Left cardiac atrium (tissue), 4 donors: ENCODE measurements around the gene CACNA2D3. TPM values are rescaled to one million over a fixed set of nuclear protein-coding genes. Genes with fewer than 3 reads are reported as not detected.

ENCODE experiments used
- ATAC-seq, 2 donors: fragments of 200-7000 bp; cut with Tn5 transposase; one replicate each; pipeline ENCODE4 v1.9.1; 2020; ENCODE audit warnings: mild to moderate bottlenecking in 2 of 2, moderate library complexity in 2 of 2
- DNase-seq: peaks from one replicate; pipeline ENCODE4 v3.0.0-alpha.2; 2020
- intact Hi-C, 2 donors: fragments of 100-400 bp; cut with DNase I; formaldehyde crosslinking; loops; one replicate each; pipeline versions ENCODE4 v1.14.1 to v1.15.1; 2022 to 2023
- total RNA-seq, 2 donors: library from RNA; stranded (reverse); fragmentation: NEBNext Ultra II Directional; extraction: Animal tissue kit (Norgen Biotek cat#: 25700); gene quantifications; one replicate each; pipeline ENCODE4 v1.2.1, GENCODE V29; 2021
- donor health status: DM: no; HTN: yes; CAD: no.
- donor health status: DM: no; HTN: yes; CAD: no; lungs with severe emphysema.
- donor health status: DM: yes; HTN: yes; CAD: no.
- donor health status: Dilated cardiomyopathy.

The CACNA2D3 gene
- total RNA-seq, 2 donors from 2014 or later, result 17.3 to 24.2 TPM

DNA sequence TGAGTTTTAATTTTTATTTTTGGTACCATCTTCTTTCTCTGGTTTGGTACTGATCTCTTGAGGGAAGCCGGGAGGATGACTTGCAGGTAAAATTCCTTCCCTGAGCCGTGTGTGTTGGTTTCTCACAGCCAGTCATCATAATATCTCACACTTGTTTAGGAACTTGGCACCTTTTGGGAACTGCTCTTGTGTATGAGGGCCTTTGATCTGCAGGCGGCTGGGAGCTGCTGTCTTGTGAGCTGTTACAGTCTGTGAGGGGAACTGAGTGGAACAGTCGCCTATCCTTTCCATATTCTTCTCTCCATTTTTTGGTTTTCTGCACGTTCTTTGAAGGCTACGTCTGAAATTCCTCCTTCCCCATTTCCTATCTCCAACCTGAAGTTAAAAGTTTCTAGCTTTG lies 75.2 kb downstream of the CACNA2D3 start:
- ATAC-seq, result peak; percentile 62 to 76

DNA sequence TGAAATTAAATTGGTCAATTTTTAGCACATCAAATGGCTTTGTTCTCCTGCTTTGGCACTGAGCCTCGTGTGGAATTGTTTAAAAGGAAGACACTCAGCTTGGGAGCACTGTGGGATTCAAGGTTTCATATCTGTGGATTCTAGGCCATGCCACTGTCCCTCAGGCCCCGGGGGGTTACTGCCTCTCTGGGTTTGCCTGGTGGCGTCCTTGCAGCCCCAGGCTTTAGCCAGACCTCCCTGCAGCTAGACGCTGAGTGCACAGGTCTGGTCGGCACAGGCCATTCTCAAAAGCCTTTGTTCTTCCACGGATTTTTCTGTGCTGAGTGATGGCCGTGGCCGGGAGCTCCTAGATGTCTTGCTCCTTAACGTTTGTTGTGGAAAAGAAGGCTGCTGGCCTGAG lies 76.2 kb downstream of the CACNA2D3 start:
- ATAC-seq, result no peak
- intact Hi-C loops, result no loop called here
- DNase-seq, result no peak

More for the DNA sequence above, 75.2 kb downstream of the CACNA2D3 start:
- DNase-seq, result peak; percentile 29
- intact Hi-C loops, result no loop called here

DNA sequence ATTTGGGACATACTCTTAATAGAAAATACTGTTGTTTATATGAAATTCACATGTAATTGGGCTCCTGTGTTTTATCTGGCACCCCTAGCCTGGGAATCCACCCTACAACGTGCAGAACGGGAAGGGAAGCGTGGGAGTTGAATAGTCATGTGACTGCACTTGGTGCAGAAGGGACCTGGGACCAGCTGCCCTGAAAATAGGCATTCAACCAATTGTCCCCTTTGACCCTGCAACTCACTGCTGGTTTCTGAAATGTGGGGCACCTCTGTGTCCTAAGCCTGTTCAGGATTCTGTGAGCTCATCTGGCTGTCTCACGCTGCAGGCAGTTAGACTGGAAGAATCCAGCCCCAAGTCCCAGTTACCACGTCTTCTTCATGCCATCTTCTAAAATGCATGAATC lies 79.7 kb downstream of the CACNA2D3 start:
- no peak for DNase-seq
- no peak for ATAC-seq
- intact Hi-C loops, result no loop called here

DNA sequence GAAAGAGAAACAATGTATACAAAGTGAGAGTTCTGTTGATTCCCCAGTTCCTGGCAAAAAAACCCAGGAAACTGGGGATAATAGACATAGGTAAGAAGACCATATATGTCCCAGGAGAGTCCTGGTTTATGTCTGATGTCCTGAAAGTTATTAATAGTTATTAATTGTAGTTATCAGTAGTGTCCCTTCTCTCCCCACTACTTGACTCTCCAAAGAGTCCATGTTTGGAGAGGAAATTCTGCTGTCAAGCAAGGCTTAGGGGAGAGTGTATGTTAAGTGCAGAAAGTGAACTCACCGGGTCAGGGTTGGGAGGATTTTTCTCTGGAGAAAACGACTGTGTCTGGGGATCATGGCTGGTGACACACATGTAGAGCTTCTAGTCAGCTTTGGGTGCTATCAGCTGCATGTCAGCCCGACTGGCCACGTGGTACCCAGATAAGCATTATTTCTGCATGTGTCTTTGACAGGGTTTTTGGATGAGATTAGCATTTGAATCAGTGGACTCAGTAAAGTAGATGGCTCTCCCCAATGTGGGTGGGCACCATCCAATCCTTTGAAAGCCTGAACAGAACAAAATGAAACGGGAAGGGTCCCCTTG lies 80.4 kb downstream of the CACNA2D3 start:
- DNase-seq, result no peak
- ATAC-seq, result peak; percentile 45 to 58
- intact Hi-C loops, result no loop called here

DNA sequence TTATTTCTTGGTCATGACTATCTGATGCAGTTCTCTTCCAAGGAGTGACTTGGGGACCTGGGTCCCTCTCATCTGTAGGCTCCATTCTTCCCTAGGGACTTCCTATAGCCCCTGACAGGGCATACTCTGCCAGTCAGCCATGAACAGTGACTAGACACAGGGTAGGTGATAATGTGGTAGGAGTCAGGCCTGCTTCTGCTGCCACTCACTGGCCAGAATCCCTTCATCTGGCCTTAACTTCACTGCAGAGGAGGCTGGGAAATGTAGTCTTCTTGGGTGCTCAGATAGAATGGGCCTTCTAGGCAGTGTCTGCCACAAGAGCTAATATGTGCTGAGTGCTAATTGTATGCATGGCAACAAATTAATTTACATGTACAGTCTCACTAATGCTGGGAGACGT lies 84.5 kb downstream of the CACNA2D3 start:
- intact Hi-C loops, result no loop called here
- ATAC-seq (peak in 1 of 2 donors; percentile 61), DNase-seq (no peak)

DNA sequence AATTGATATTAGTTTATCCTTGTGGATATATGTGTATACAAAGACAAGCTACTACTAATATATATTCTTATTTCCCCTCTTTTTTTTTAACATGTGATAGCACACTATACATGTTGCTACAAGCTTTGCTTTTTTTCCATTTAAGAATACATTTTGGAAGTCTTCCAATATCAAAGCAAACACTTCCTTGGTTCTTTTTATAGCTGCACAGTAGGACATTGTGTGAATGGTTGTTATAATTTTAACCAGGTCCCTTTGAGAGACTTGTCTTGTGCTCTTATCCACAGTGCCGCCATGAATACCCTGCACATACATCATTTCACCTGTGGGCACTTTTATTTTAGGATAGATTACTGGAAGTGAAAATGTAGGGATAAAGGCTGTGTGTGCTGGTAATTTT lies 88.7 kb downstream of the CACNA2D3 start:
- peak in 1 of 2 donors; percentile 21 for ATAC-seq
- intact Hi-C loops, result loop anchor here in 1 of 2 donors (5.0 kb wide), 1 partner anchor 146 kb away; no protein-coding TSS in a partner anchor

DNA sequence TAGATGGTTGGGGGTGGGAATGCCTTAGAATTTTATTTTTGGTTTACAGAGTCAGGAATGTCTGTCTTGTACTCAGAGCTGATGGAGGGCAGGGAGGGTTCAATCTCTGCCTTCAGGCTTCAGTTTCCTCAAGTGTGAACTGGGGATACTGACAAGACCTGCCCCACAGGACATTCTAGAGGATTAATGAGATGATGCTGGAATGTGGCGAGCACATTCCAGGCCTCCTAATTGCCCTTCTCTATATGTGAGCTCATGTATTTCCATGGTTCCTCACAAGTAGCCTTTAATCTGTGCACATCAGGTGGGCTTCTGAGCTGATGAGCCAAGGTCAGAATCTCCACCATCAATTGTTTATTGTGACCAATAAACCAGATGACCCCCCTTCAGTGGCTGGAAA lies 90.4 kb downstream of the CACNA2D3 start:
- intact Hi-C loops, result loop anchor here in 1 of 2 donors (5.0 kb wide), 1 partner anchor 145 kb away; no protein-coding TSS in a partner anchor
- DNase-seq (no peak), ATAC-seq (no peak)

More for the DNA sequence above, 88.7 kb downstream of the CACNA2D3 start:
- no peak for DNase-seq

DNA sequence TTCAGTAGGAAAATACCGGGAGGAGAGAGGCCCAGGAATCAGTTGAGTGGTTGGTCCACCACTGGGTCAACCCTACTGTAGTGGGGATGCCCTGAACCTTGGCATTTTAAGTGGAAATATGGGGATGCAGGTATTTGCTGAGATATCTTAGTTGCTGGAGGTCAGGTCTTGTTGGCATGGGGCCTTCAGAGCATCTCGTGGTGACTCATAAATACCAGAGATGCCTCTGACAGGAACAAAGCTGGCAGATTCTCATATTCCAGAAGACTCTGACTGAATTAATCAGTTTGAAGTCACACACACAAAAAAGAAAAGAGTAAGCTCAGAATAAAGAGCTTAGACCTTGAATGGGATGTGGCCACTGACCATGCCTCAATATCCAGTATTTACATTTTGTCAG lies 91.6 kb downstream of the CACNA2D3 start:
- DNase-seq (peak; percentile 39), ATAC-seq (peak; percentile 19 to 84)
- intact Hi-C loops, result loop anchor here in 1 of 2 donors (5.0 kb wide), 1 partner anchor 143 kb away; no protein-coding TSS in a partner anchor

DNA sequence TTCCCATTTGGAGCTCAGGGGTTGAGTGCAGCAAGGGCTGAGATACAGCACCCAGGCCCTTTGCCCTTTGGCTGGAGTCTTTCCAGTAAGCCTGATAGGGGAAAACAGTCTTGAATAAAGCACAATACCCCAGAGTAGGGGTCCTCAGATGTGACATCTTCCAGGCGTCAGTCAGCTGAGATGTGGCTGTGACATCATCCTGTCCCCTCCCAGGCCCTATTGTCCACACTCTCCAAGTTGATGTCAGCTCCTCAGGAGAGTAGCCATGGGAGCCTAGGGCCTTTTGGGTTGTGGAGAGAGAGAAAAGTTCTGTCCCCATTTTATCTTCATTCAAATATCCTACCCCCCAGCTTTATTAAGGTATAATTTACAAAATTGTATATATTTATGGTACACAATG lies 92.5 kb downstream of the CACNA2D3 start:
- ATAC-seq, result no peak
- DNase-seq, result no peak
- intact Hi-C loops, result loop anchor here in 1 of 2 donors (5.0 kb wide), 1 partner anchor 142 kb away; no protein-coding TSS in a partner anchor

DNA sequence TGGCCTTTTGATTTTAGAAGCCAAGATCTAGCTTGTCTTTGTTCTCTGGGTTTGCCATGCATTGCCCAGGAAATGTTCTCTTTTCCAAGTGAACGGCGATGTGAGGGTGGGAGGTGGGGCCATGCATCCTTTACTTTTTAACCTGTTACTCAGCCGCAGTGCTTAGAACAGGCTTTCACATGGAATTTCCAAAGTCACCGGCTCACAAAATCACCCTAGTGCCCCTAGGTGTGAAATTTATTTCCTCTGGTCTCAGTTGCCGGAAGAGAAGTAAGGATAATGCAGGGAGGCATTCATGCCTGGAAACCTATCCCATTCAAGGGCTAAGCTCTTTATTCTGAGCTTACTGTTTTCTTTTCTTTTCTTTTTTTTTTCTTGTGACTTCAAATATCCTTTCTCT lies 93.2 kb downstream of the CACNA2D3 start:
- ATAC-seq (no peak), DNase-seq (no peak)
- intact Hi-C loops, result no loop called here

DNA sequence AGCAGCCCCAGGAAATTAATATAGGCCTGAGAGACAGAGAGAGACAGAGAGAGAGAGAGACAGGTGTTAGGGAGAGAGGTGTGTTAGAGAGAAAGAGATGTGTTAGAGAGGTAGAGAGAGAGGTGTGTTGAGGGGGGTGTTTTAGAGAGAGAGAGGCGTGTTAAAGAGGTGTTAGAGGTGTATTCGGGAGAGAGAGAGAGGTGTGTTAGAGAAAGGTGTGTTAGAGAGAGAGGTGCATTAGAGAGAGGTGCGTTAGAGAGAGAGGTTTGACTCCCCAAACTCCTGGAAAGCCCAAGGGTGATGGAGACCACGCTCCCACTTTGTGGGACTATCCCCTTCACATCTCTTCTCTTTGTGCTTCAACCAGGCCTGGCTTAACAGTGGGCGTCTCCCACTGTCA lies 95.5 kb downstream of the CACNA2D3 start:
- no peak for ATAC-seq
- no peak for DNase-seq
- intact Hi-C loops, result no loop called here

DNA sequence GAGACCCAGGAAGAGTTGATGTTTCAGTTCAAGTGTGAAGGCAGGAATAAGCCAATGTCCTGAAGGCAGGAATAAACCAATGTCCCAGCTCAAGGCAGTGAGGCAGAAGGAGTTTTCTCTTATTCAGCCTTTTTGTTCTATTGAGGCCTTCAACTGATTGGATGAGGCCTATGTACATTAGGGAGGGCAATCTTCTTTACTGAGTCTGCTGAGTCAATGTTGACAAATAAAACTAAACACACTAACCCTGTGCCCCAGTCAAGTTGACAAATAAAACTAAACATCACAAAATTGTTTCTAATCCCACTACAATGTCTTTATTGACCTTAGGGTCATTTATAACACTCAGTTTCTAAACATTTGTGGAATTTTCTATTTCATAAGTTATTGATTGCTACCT lies 100.0 kb downstream of the CACNA2D3 start:
- intact Hi-C loops, result no loop called here
- DNase-seq (no peak), ATAC-seq (no peak)

DNA sequence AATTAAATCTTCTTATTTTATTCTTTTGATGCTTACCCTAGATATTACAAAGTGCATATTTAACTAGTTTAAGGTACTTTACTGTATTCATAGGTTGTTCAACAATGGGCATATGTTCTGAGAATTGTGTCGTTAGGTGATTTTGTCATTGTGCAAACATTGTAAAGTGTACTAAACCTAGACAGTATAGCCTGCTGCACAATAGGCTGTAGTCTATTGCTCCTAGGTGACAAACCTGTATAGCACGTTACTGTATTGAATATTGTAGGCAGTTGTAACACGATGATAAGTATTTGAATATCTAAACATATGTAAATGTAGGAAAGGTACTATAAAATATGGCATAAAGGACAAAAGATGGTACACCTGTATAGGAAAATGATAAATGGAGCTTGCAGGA lies 100.7 kb downstream of the CACNA2D3 start:
- no peak for ATAC-seq
- DNase-seq, result no peak
- intact Hi-C loops, result no loop called here

DNA sequence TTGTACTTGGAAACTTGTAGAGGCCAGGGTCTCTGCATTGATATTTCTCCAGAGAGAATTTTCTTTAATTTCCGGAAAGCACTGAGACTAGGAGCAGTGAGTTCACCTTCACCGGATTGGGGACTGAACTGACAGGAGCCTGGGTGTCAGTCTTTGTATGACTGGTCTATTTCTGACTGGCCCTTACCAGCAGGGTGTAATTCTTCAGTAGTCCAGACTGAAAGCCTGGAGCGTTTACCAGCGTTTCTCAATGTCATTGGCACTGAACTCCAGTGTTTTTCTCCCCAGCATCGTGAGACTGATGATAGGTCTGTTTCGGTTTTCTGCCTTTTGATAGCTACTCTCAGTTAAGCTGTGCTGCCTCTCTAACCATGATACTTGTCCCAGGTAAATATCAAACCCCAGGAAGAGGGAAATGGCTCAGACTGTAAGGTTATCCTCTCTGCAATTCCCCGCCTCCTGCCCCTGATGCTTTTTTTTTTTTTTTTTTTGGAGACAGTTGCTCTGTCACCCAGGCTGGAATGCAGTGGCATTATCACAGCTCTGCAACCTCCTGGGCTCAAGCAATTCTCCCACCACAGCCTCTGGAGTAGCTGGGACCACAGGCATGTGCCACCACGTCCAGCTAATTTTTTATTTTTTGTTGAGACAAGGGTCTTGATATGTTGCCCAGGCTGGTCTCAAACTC lies 103.6 kb downstream of the CACNA2D3 start:
- DNase-seq (no peak), ATAC-seq (peak; percentile 88 to 89)
- intact Hi-C loops, result loop anchor here in 1 of 2 donors (5.0 kb wide), 1 partner anchor 56 kb away; no protein-coding TSS in a partner anchor

DNA sequence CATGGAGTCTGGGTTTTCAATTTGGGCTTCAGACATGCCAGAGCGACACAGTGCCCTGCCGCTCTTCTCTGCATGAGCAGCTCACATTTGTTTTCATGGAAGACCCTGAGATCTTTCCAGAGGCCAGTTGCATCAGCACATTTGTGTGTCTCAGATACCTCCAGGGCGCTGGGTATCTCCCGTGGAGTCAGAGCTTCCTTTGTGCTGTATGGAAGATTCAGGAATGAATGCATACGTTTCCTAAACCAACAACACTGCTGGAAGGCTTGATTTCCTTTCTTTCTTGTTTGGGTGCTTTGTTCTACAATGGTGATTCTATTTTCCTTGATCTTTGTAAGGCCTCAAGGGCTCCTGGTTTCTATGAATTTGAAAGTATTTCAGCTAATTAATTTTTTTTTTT lies 106.5 kb downstream of the CACNA2D3 start:
- intact Hi-C loops, result loop anchor here in 1 of 2 donors (5.0 kb wide), 1 partner anchor 53 kb away; no protein-coding TSS in a partner anchor
- DNase-seq (no peak), ATAC-seq (no peak)

DNA sequence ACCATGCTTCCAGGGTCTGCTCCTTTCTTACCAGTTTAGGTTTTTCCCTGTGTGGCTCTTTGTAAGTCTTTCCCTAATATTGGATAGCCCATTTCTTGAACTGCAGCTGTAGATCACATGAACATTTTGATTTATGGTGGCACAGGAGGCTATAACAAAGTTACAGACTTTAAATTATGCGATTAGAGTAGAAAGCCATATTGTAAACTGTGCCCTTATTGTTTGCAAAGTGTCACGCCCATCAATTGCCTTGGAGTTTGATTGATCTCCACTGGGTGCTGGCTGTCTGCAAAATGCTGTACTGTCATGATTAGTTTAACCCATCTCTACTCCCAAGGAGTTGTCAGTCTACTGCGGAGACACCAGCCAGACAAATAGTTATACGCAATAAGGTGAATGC lies 110.3 kb downstream of the CACNA2D3 start:
- DNase-seq, result no peak
- intact Hi-C loops, result no loop called here
- ATAC-seq, result no peak

DNA sequence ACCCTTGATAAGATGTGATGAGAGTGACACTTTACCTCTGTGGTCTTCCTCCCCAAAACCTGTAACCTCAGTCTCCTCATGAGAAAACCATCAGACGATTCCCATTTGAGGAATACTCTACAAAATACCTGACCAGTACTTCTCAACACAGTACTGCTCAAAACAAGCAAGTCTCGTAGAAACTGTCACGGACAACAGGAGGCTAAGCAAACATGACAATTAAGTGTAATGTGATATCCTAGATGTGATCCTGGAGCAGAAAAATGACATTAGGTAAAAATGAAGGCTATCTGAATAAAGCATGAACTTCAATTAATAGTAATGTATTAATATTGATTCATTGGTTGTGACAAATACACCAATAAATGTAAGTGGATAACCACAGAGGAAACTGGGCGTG lies 113.6 kb downstream of the CACNA2D3 start:
- no peak for DNase-seq
- intact Hi-C loops, result no loop called here
- no peak for ATAC-seq

DNA sequence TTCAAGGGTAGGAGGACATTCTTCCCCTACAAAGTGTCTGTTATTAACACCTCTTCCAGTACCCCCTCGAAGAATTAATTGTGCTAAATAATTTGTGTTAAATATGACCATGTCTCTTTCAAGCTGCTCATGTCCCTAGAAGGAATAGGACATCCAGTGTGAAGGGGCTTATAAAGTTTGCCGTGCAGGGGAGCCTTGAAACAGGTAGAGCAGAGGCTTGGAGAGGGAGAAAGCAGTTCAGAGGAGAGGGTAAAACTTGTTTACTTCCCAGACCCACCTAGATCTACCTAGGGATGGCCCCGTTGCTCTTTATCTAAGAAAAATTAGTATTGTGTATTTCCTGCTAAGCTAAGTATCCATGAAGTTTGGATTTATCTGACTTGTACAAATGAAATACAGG lies 114.8 kb downstream of the CACNA2D3 start:
- intact Hi-C loops, result no loop called here
- no peak for ATAC-seq
- no peak for DNase-seq

DNA sequence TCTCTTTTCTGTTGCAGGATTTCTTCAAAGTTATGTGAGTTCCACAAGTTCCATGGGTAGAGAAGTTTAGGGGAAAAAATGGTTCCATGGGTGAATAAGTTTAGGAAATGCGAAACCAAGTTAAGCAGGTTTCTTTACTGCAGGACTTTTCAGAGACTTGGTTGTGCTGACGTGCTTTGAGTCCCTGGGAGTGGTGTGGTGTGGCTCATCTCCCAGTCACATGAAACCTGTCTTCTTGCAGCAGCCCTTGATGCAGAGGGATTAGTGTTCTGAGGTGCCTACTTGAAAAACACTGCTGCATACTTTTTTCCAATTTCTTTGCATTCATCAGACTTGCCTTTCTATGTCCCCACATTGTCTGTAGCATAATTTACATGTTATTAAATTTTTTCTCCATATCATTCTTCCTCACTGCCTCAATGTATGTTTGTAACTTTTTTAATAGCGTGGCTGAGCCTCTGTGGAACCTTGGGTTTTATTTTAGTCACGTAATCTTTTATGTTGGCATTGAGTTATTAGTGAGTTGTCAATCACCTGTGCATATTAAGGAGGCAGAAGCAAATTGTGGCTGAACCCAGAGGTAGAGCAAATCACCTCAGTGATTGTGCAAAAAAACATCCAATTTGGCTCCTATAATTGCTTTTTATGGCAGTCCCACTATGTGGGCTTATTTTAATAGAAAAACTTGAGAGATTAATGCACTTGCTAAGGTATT lies 115.6 kb downstream of the CACNA2D3 start:
- ATAC-seq (no peak), DNase-seq (no peak)
- intact Hi-C loops, result no loop called here

DNA sequence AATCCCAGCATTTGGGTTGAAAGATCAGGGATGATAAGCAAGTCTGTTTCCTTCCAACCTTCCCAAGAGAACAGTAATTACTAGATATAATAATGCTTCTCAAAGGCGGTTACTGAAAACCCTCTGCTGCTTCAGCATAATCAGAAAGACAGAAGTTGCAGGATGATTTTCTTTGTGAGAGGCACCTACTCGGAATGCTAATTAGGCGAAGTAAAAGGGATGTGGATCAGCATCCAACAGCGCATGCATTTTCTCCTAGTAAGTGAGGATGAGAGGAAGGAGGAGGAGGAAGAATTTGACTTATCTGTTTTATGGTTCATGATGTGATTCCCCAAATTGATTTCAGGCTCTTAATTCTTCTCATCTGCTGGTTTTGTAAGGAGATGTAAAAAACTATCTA lies 118.0 kb downstream of the CACNA2D3 start:
- intact Hi-C loops, result no loop called here
- ATAC-seq (no peak), DNase-seq (no peak)
